HTR-8/SVneo (cell line): Measurements from ENCODE around the gene DDX6.
"Not testable (repeated sequence)": the region's sequence is repeated elsewhere in the genome, so short reads cannot be mapped to it uniquely, and the experiment has no call there.

Experiments
- DNase-seq: peaks from one replicate; pipeline ENCODE4 v3.0.0; 2011; ENCODE audit warnings: low spot score, mixed read lengths; ENCODE audit not compliant: insufficient read length
- FAIRE-seq: peaks from 2 replicates; lab custom pipeline; 2011; peaks lifted over from hg19 to GRCh38; lab: Jason Lieb, UNC

DDX6 gene

DNA sequence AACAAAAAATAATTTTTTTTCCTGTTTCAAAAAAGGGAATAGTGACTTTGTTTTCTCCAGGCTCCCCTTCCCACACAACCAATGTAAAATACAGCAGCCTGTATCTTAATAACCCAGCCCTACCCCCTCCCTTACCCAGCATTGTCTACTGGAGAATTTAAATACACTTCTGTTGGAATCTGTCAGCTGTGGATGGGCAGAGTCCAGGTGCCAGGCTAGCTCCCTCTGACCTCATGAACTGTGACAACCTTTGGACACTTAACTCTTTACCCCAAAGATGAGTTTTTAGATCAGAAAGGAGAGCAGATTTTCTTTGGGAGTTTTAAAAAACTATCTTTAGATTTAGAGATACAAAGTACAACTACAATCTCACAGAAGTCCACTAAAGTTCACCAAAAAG lies 42.9 kb downstream of the DDX6 start:
- no peak for DNase-seq
- no peak for FAIRE-seq

GRCh38 chr11:118746988-118747585 lies 43.9 kb downstream of the DDX6 start:
- DNase-seq = no peak
- no peak for FAIRE-seq

DNA sequence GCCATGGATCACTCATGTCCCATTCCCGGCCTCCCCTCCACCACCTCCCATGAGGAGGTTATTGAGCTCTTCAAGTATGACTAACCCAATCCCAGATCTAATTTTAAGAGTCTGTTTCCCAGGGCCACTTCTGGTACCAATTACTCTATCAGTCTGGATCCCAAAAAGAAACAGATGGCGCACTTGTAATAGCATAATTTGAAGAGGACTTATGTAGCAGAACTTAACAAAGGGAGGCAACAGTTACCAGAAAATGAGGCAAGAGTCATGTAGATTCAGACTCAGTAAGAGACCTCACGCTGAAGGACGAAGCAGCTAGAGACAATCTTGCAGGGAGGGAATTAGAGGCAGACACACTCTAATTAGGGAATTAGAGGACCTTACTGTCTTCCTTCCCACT lies 46.9 kb downstream of the DDX6 start:
- FAIRE-seq (no peak), DNase-seq (no peak)

GRCh38 chr11:118742304-118742703 lies 48.7 kb downstream of the DDX6 start:
- FAIRE-seq (no peak), DNase-seq (no peak)

DNA sequence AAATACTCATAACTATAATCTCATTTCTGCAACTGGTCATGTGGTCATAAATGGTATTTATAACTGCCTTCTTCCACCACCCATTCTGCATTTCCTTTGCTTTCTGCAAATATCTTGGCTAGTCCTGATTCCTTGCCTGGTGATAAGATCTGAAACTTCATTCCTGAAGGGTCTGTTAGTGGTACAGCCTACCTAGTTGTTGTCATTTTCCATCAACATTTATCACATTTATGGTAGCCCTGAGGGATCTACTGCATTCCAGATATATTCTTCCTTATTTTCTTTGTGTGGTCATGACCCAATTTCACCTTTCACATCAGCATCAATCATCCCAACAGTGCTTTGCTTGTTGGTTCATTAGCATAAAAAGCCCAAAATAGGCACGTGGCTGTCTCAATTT lies 50.1 kb downstream of the DDX6 start:
- peak; percentile 26 for DNase-seq
- no peak for FAIRE-seq

DNA sequence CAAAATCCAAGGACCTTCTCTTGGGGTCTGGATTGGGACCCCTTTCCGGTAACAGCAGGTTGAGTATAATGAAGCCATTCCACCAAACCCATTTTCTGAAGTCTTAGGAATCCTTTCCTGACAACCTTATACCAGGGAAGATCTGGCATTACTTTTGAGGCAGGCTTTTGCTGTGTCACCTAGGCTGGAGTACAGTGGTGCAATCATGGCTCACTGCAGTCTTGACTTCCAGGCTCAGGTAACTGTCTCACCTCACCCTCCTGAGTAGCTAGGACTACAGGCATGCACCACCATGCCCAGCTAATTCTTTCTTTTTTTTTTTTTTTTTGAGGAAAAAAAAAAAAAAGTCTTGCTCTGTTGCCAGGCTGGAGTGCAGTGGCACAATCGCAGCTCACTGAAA lies 55.8 kb downstream of the DDX6 start:
- no peak for FAIRE-seq
- DNase-seq = no peak

- DNase-seq = no peak
- no peak for FAIRE-seq
These were observed 56.9 kb downstream of the DDX6 start for GRCh38 chr11:118734031-118734430.

GRCh38 chr11:118729753-118730152 lies 61.2 kb downstream of the DDX6 start:
- DNase-seq, FAIRE-seq: not testable (repeated sequence)

- FAIRE-seq, DNase-seq: not testable (repeated sequence)
These were observed 62.9 kb downstream of the DDX6 start for GRCh38 chr11:118728112-118728511.

DNA sequence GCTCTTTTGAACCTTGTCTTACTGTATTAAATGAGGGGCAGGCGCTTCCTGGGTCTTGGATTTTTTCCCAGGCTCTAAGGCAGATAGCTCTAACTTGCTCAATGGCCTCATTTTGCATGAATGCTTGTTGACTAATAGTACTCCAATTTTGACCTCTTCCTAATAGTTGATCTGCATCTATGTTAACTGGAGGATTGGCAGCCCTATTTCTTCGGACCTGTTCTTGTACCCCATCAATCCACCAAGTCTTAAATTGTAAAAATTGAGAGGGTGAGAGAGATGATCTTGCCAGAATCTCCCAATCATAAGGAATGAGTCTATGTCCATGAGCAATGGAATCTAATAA lies 63.3 kb downstream of the DDX6 start:
- not testable (repeated sequence) for FAIRE-seq, DNase-seq

DNA sequence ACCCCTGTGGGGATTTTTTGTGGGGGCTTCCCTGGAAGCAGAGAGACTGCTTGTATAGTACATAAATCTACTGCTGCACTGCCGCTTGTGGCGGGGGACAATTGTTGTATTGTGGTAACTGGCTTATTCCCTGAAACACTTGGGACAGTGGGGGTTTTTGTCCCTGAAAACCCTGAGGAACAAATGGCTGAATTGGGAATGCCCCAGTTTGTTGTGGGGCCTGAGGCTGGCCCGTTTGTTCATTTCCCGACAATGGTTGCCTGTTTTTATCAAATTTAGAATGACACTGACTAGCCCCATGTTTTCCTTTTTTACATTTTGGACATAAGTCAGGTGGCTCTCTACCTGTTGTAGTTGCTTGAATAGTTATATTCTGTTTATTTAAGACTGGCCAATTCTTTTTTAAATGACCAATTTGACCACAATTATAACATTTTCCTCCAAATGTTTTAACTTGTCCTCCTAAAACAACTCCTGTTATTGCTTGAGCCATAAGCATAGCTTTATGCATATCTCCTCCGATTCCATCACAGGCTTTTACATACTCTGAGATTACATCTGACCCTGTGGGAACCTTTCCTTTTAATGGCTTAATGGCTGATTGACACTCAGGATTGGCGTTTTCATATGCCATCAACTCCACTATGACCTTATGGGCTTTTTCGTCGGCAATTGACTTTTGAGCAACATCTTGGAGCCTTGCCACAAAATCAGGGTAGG lies 63.8 kb downstream of the DDX6 start:
- FAIRE-seq, DNase-seq: not testable (repeated sequence)

- FAIRE-seq = not testable (repeated sequence)
These were observed 69.4 kb downstream of the DDX6 start for GRCh38 chr11:118721478-118722015.

DNA sequence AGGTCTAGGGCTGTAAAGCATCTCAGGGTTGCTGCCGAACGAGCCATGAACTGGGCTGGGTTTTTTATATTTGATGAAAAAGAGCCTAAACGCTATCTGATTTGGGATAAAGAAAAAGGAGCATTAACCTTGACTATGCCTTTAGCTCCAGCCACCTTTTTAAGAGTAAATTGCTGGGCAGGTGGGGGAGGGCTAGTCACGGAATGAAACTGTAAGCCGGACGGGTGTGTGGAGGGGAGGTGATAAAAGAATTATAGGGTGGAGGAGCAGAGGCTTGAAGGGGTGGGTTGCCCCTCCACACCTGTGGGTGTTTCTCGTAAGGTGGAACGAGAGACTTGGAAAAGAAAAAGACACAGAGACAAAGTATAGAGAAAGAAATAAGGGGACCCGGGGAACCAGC lies 70.2 kb downstream of the DDX6 start:
- not testable (repeated sequence) for DNase-seq, FAIRE-seq

More at GRCh38 chr11:118721478-118722015, 69.4 kb downstream of the DDX6 start:
- DNase-seq = not testable (repeated sequence)

GRCh38 chr11:118720078-118720477 lies 70.9 kb downstream of the DDX6 start:
- not testable (repeated sequence) for FAIRE-seq, DNase-seq

DNA sequence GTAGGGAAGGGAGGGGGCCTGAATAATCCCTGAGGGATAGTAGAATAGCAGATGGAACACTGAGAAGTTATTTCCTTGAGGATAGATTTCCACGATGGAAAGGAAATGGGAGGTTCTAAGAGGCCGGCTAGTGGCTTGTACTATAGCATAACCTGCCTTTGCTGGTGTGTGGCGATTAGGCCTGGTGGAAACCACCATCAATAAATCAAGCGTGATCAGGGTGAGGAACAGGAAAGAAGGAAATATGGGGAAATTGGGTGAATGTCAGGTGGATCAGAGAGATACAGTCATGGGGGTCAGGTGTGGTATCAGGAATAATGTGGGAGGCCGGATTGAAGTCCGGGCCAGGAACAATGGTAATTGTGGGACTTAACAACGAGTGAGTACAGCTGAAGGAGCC lies 72.4 kb downstream of the DDX6 start:
- not testable (repeated sequence) for FAIRE-seq, DNase-seq

- DNase-seq, FAIRE-seq: not testable (repeated sequence)
These were observed 73.2 kb downstream of the DDX6 start for GRCh38 chr11:118717733-118718132.

DNA sequence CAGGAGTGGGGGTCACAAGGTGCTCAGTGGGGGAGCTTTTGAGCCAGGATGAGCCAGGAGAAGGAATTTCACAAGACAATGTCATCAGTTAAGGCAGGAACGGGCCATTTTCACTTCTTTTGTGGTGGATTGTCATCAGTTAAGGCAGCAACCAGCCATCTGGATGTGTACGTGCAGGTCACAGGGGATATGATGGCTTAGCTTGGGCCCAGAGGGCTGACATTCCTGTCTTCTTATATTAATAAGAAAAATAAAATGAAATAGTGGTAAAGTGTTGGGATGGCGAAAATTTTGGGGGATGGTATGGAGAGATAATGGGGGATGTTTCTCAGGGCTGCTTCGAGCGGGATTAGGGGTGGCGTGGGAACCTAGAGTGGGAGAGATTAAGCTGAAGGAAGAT lies 73.7 kb downstream of the DDX6 start:
- not testable (repeated sequence) for FAIRE-seq, DNase-seq

GRCh38 chr11:118715837-118716260 lies 75.1 kb downstream of the DDX6 start:
- DNase-seq = no peak
- no peak for FAIRE-seq

GRCh38 chr11:118715245-118715831 lies 75.6 kb downstream of the DDX6 start:
- no peak for FAIRE-seq

DNA sequence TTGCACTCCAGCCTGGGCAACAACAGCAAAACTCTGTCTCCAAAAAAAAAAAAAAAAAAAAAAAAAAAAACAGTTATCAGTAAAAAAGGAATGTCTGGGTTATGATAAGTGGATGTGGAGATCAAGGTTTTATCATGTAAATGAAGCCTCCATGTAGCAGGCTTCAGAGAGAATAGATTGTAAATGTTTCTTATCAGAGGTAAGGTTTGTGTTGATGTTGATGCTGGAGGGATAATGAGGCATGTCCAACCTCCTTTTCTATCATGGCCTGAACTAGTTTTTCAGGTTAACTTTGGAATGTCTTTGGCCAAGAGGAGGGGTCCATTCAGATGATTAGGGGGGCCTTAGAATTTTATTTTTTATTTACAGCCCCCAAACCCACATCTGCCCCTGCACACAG lies 76.1 kb downstream of the DDX6 start:
- DNase-seq = no peak

More at GRCh38 chr11:118715245-118715831, 75.6 kb downstream of the DDX6 start:
- no peak for DNase-seq

GRCh38 chr11:118714416-118714815 lies 76.5 kb downstream of the DDX6 start:
- DNase-seq, FAIRE-seq: not testable (repeated sequence)

More for the DNA sequence above, 76.1 kb downstream of the DDX6 start:
- FAIRE-seq = no peak
